CD14-positive monocyte (primary cell): Measurements from ENCODE around the gene LZIC. TPM values are rescaled to one million over a fixed set of nuclear protein-coding genes. Genes with fewer than 3 reads are reported as not detected.

Experiments used
- DNase-seq, 3 donors: peaks; one replicate each; pipeline ENCODE4 v3.0.0-alpha.2; 2011 to 2022
- H2AFZ ChIP-seq: 2 replicates; pipeline ENCODE4 v1.6.0; 2012; ENCODE audit warnings: mild to moderate bottlenecking, low read depth, low read length, inconsistent platforms; ENCODE audit not compliant: insufficient read depth, poor library complexity, severe bottlenecking
- H3K27ac ChIP-seq, 2 donors: 1 replicate in 1 of 2; 2 replicates in 1 of 2; pipeline ENCODE4 v1.5.1; 2012 to 2013; ENCODE audit warnings: low read length in 2 of 2, control low read depth in 1 of 2, inconsistent platforms in 1 of 2, low read depth in 1 of 2, mild to moderate bottlenecking in 1 of 2
- H3K27me3 ChIP-seq, 2 donors: one replicate each; pipeline versions ENCODE4 v1.6.0 to v1.6.1; 2011 to 2013; ENCODE audit warnings: low read length in 2 of 2; ENCODE audit not compliant: control insufficient read depth in 2 of 2, insufficient read depth in 2 of 2
- H3K36me3 ChIP-seq, 2 donors: replicated peaks in 1 of 2; 1 replicate in 1 of 2; 2 replicates in 1 of 2; pipeline versions ENCODE4 v1.5.1 to v1.6.1; 2012 to 2013; ENCODE audit warnings: low read length in 2 of 2, control low read depth in 1 of 2, inconsistent platforms in 1 of 2, mild to moderate bottlenecking in 1 of 2; ENCODE audit not compliant: insufficient read depth in 2 of 2, control insufficient read depth in 1 of 2
- H3K4me1 ChIP-seq, 2 donors: 1 replicate in 1 of 2; 2 replicates in 1 of 2; pipeline versions ENCODE4 v1.5.1 to v1.6.1; 2012 to 2013; ENCODE audit warnings: low read length in 2 of 2, control low read depth in 1 of 2, inconsistent platforms in 1 of 2, mild to moderate bottlenecking in 1 of 2, moderate library complexity in 1 of 2; ENCODE audit not compliant: insufficient read depth in 2 of 2, control insufficient read depth in 1 of 2
- H3K4me2 ChIP-seq: replicated peaks from 2 replicates; pipeline ENCODE3; 2012; ENCODE audit warnings: low read length, moderate library complexity, mild to moderate bottlenecking; ENCODE audit not compliant: poor library complexity, severe bottlenecking; ENCODE audit errors: extremely low read depth
- H3K4me3 ChIP-seq, 3 experiments: fragments of 200-600 bp in 1 of 3; sonication (generic) in 1 of 3; replicated peaks in 1 of 3; 1 replicate in 2 of 3; 2 replicates in 1 of 3; pipeline ENCODE4 v1.5.1; 2011 to 2013; ENCODE audit warnings: low read length in 3 of 3, mild to moderate bottlenecking in 3 of 3, control low read depth in 2 of 3, low read depth in 2 of 3, inconsistent platforms in 1 of 3, moderate library complexity in 1 of 3
- H3K79me2 ChIP-seq: 2 replicates; pipeline ENCODE4 v1.6.0; 2012; ENCODE audit warnings: mild to moderate bottlenecking, control low read depth, inconsistent platforms, low read length, moderate library complexity; ENCODE audit not compliant: insufficient read depth
- H3K9ac ChIP-seq: 2 replicates; pipeline ENCODE4 v1.6.0; 2017; ENCODE audit warnings: low read length, mild to moderate bottlenecking; ENCODE audit not compliant: insufficient read depth, poor library complexity, severe bottlenecking
- H3K9me3 ChIP-seq, 2 donors: replicated peaks in 1 of 2; 1 replicate in 1 of 2; 2 replicates in 1 of 2; pipeline versions ENCODE4 v1.5.1 to v1.6.1; 2012 to 2013; ENCODE audit warnings: low read length in 2 of 2, control low read depth in 1 of 2; ENCODE audit not compliant: control insufficient read depth in 1 of 2, insufficient read depth in 1 of 2
- H4K20me1 ChIP-seq: 2 replicates; pipeline ENCODE4 v1.6.0; 2012; ENCODE audit warnings: mild to moderate bottlenecking, low read length, control low read depth, moderate library complexity; ENCODE audit not compliant: insufficient read depth
- H3K27ac Mint-ChIP-seq, 7 donors: one replicate each; pipeline ENCODE4 v1.8.0; 2020; ENCODE audit warnings: mild to moderate bottlenecking in 7 of 7, mixed read lengths in 7 of 7, moderate library complexity in 6 of 7, inconsistent platforms in 2 of 7
- H3K27me3 Mint-ChIP-seq, 3 donors: one replicate each; pipeline ENCODE4 v1.8.0; 2021 to 2022; ENCODE audit warnings: low read depth in 3 of 3, mild to moderate bottlenecking in 3 of 3, mixed read lengths in 3 of 3, moderate library complexity in 3 of 3, inconsistent platforms in 1 of 3
- H3K36me3 Mint-ChIP-seq, 2 donors: one replicate each; pipeline ENCODE4 v1.8.0; 2020; ENCODE audit warnings: mixed read lengths in 2 of 2, inconsistent platforms in 1 of 2, mild to moderate bottlenecking in 1 of 2
- H3K4me1 Mint-ChIP-seq: one replicate; pipeline ENCODE4 v1.8.0; 2020; ENCODE audit warnings: mild to moderate bottlenecking, mixed read lengths
- H3K4me3 Mint-ChIP-seq, 2 donors: one replicate each; pipeline ENCODE4 v1.8.0; 2020; ENCODE audit warnings: mild to moderate bottlenecking in 2 of 2, mixed read lengths in 2 of 2, moderate library complexity in 1 of 2
- H3K9me3 Mint-ChIP-seq, 7 donors: one replicate each; pipeline ENCODE4 v1.8.0; 2020 to 2022; ENCODE audit warnings: mixed read lengths in 7 of 7, mild to moderate bottlenecking in 6 of 7, moderate library complexity in 6 of 7, inconsistent platforms in 2 of 7
- CTCF ChIP-seq: fragments of 200-600 bp; IDR thresholded peaks from one replicate; pipeline ENCODE4 v1.8.0; 2022; ENCODE audit warnings: antibody characterized with exemption, mild to moderate bottlenecking
- WGBS: methylation state at CpG from one replicate; pipeline ENCODE4 v1.1.5; 2013; ENCODE audit warnings: missing lambda C conversion rate; ENCODE audit not compliant: insufficient coverage; 5-methylcytosine and 5-hydroxymethylcytosine counted together
- intact Hi-C, 2 donors: fragments of 100-400 bp; cut with micrococcal nuclease; formaldehyde crosslinking; loops; one replicate each; pipeline versions ENCODE4 v1.15.0 to v1.15.1; 2023
- polyA plus RNA-seq, 3 donors: library from polyadenylated mRNA; depleted of rRNA in 1 of 3; unstranded in 2 of 3; stranded (reverse) in 1 of 3; fragments of 300-500 nt in 2 of 3; fragments of >200 nt in 1 of 3; fragmentation: Illumina TruSeq in 2 of 3; gene quantifications; 1 replicate in 2 of 3; 2 replicates in 1 of 3; pipeline ENCODE4 v1.2.3, GENCODE V29; 2012 to 2021

LZIC gene
- polyA plus RNA-seq, 3 donors = 11.1 to 32.9 (median 28.2) TPM

- Histone ChIP-seq H2AFZ (no peak overlapping the region), H3K9ac (no peak overlapping the region), H3K4me1 (peaks cover 51 to 58% of the 10 kb centered on the region in 2 donors), H3K27me3 (no peaks in the 10 kb centered on the region), H3K27ac (peak overlapping the region in 1 of 2 donors; percentile 16), H3K79me2 (peaks cover 58% of the 10 kb centered on the region), H3K9me3 (no peaks in the 10 kb centered on the region), H4K20me1 (peaks cover 3% of the 10 kb centered on the region), H3K4me2 (no peak overlapping the region), H3K4me3 (no peak overlapping the region), H3K36me3 (peaks cover 7 to 15% of the 10 kb centered on the region in 2 donors)
- WGBS = 95% methylated on average over 2 of the region's 5 CpGs
- Mint-ChIP-seq H3K4me3 (no peak overlapping the region), H3K9me3 (no peaks in the 10 kb centered on the region), H3K27ac (peak overlapping the region in 1 of 7 donors; percentile 26), H3K27me3 (peaks cover 0 to 2% (median 0%) of the 10 kb centered on the region in 3 donors), H3K4me1 (peaks cover 60% of the 10 kb centered on the region), H3K36me3 (peaks cover 22 to 28% of the 10 kb centered on the region in 2 donors)
- no peak for TF ChIP-seq CTCF
- intact Hi-C loops = no loop called here
- DNase-seq = peak in 1 of 3 donors; percentile 1
These were observed 52.0 kb downstream of the LZIC start for GRCh38 chr1:9891207-9891606.

GRCh38 chr1:9890224-9890731 is 52.9 kb downstream of the LZIC start:
- Mint-ChIP-seq H3K9me3 (no peaks in the 10 kb centered on the region), H3K27me3 (peaks cover 0 to 2% (median 0%) of the 10 kb centered on the region in 3 donors), H3K4me1 (peaks cover 55% of the 10 kb centered on the region), H3K36me3 (peaks cover 26 to 37% of the 10 kb centered on the region in 2 donors), H3K27ac (peak overlapping the region; percentile 8 to 83 (median 74)), H3K4me3 (no peak overlapping the region)
- WGBS = 3% methylated on average over 4 of the region's 6 CpGs
- Histone ChIP-seq H4K20me1 (peaks cover 3% of the 10 kb centered on the region), H3K27me3 (no peaks in the 10 kb centered on the region), H3K9me3 (no peaks in the 10 kb centered on the region), H3K79me2 (peaks cover 53% of the 10 kb centered on the region), H3K36me3 (peaks cover 7 to 24% of the 10 kb centered on the region in 2 donors), H2AFZ (no peak overlapping the region), H3K9ac (no peak overlapping the region), H3K4me2 (no peak overlapping the region), H3K27ac (peak overlapping the region; percentile 1 to 60), H3K4me3 (no peak overlapping the region), H3K4me1 (peaks cover 51 to 58% of the 10 kb centered on the region in 2 donors)
- intact Hi-C loops = no loop called here
- no peak for TF ChIP-seq CTCF
- peak in 1 of 3 donors; percentile 32 for DNase-seq
